GM13976 (cell line): Measurements from ENCODE around the gene C5orf58.

Source experiments
- DNase-seq: peaks from one replicate; pipeline ENCODE4 v3.0.0; 2012; ENCODE audit warnings: low spot score
- CTCF ChIP-seq: IDR thresholded peaks from 2 replicates; pipeline ENCODE4 v1.5.1; 2012; ENCODE audit warnings: borderline replicate concordance, mild to moderate bottlenecking; ENCODE audit not compliant: insufficient read depth; ENCODE audit errors: extremely low read depth, missing control alignments, control extremely low read depth
- in situ Hi-C: fragments of 300-500 bp; cut with MboI; formaldehyde crosslinking; loops from one replicate; pipeline ENCODE4 v1.12.0; 2022; ENCODE audit warnings: low sequenced_read_pairs, mixed read lengths, inconsistent platforms; ENCODE audit not compliant: unreplicated experiment

Gene C5orf58

GRCh38 chr5:170292179-170293104 lies 59.7 kb downstream of the C5orf58 start:
- in situ Hi-C loops: no loop called here
- TF ChIP-seq CTCF: no peak
- DNase-seq: no peak

GRCh38 chr5:170293273-170293672 lies 60.5 kb downstream of the C5orf58 start:
- in situ Hi-C loops: no loop called here
- DNase-seq: peak; percentile 57
- no peak for TF ChIP-seq CTCF

- no peak for TF ChIP-seq CTCF
- no peak for DNase-seq
- in situ Hi-C loops: no loop called here
Observed at GRCh38 chr5:170294057-170294456, 61.3 kb downstream of the C5orf58 start.

GRCh38 chr5:170294556-170294955 lies 61.8 kb downstream of the C5orf58 start:
- in situ Hi-C loops: no loop called here
- no peak for TF ChIP-seq CTCF
- no peak for DNase-seq
